ENCODE results near the gene HINT2. TPM values are rescaled to one million over a fixed set of nuclear protein-coding genes. Genes with fewer than 3 reads are reported as not detected.

The HINT2 gene
- total RNA-seq, 1 experiment from 2014 or later: 35.9 TPM

DNA sequence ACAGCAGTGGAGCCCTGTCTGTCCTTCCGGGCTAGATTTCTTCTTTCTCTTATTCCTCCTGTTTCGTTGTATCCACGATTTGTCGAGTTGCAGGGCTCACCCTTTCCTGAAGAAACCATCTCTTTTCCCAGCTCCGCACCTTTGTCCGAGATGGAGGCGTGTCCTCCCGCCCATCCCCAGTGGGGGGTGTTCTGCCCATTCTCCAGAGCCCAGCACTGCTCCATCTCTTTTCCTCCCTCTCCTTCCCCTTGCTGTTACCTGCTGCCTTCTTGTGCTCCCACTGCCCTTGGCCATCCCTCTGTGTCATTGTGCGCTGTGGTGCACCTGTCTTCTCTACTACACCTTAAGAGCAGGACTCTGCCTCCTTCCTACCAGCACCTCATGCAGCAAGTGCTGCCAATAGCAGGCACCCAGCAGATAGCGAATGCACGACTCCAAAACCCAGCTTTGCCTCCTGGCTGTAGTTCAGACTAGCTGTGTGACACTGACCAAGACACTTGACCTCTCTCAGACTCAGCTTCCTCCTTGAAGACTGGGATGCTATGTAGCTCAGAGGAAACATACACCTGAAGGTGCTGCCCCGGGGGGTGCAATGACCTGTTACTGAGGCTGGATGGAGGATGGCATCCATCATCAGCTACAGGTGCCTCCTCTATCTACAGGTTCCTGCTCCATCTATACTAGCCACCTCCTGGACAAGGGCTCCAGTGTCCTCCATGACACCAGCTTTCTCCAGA lies 46.5 kb upstream of the HINT2 start:
- Histone ChIP-seq H2BK20ac (ENCODE audit: low read depth, low read length, poor library complexity, severe bottlenecking) (no peak overlapping the region), H4K91ac (ENCODE audit: insufficient read length, low read depth, low read length) (no peak overlapping the region), H2AFZ (ENCODE audit: low read length) (no peak overlapping the region), H3K4me1 (ENCODE audit: insufficient read depth, low read length) (no peaks in the 10 kb centered on the region), H3K4me2 (ENCODE audit: insufficient read depth, insufficient read length, low read length) (no peak overlapping the region), H3K23ac (ENCODE audit: insufficient read length, low read depth, low read length) (no peak overlapping the region), H4K20me1 (ENCODE audit: control insufficient read depth, insufficient read depth, insufficient read length) (no peaks in the 10 kb centered on the region), H3T11ph (ENCODE audit: low read length) (no peak overlapping the region), H3K79me1 (ENCODE audit: insufficient read depth, low read depth, low read length, poor library complexity, severe bottlenecking) (no peaks in the 10 kb centered on the region), H3K14ac (ENCODE audit: insufficient read depth, low read length) (no peak overlapping the region), H3K23me2 (ENCODE audit: insufficient read length, low read depth, low read length, poor library complexity, severe bottlenecking) (no peaks in the 10 kb centered on the region), H3K9ac (ENCODE audit: extremely low read depth, insufficient read length, low read length) (no peak overlapping the region), H2BK120ac (ENCODE audit: low read depth, low read length, poor library complexity, severe bottlenecking) (no peak overlapping the region), H4K5ac (ENCODE audit: insufficient read length, low read depth, low read length) (no peak overlapping the region), H3K79me2 (ENCODE audit: insufficient read depth, low read length) (no peaks in the 10 kb centered on the region), H2BK12ac (ENCODE audit: insufficient read length, low read depth, low read length) (no peak overlapping the region), H3K27me3 (ENCODE audit: insufficient read depth, low read length) (no peaks in the 10 kb centered on the region), H4K8ac (replicated peaks; ENCODE audit: insufficient read length, low read depth, low read length) (no peak overlapping the region), H3K4ac (ENCODE audit: low read depth, low read length) (no peak overlapping the region), H2AK5ac (ENCODE audit: insufficient read length, low read length) (no peak overlapping the region), H3K56ac (ENCODE audit: insufficient read length, low read depth, low read length) (no peak overlapping the region), H3K18ac (ENCODE audit: insufficient read length, low read depth, low read length) (no peak overlapping the region), H2BK15ac (ENCODE audit: low read depth, low read length) (no peak overlapping the region), H2BK5ac (ENCODE audit: insufficient read length, low read length) (no peak overlapping the region), H3K9me3 (ENCODE audit: control insufficient read depth, low read depth, low read length) (no peaks in the 10 kb centered on the region), H3K27ac (ENCODE audit: insufficient read length, low read depth, low read length) (no peak overlapping the region)
- Mint-ChIP-seq H3K4me1 (peaks cover 6% of the 10 kb centered on the region in 2 experiments), H3K4me3 (no peak overlapping the region), H3K9me3 (no peaks in the 10 kb centered on the region), H3K27me3 (ENCODE audit: low read depth) (peaks cover 42% of the 10 kb centered on the region), H3K27ac (no peak overlapping the region), H3K36me3 (ENCODE audit: insufficient read depth in 1 of 3, low read depth in 3 of 3) (no peaks in the 10 kb centered on the region)
- TF ChIP-seq, protein P1, sequence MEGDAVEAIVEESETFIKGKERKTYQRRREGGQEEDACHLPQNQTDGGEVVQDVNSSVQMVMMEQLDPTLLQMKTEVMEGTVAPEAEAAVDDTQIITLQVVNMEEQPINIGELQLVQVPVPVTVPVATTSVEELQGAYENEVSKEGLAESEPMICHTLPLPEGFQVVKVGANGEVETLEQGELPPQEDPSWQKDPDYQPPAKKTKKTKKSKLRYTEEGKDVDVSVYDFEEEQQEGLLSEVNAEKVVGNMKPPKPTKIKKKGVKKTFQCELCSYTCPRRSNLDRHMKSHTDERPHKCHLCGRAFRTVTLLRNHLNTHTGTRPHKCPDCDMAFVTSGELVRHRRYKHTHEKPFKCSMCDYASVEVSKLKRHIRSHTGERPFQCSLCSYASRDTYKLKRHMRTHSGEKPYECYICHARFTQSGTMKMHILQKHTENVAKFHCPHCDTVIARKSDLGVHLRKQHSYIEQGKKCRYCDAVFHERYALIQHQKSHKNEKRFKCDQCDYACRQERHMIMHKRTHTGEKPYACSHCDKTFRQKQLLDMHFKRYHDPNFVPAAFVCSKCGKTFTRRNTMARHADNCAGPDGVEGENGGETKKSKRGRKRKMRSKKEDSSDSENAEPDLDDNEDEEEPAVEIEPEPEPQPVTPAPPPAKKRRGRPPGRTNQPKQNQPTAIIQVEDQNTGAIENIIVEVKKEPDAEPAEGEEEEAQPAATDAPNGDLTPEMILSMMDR (conservative IDR thresholded peaks at IDR 0.05): no peak
- WGBS (ENCODE audit: extremely low coverage, insufficient read length, low lambda C conversion rate): no CpG with 5 or more reads among the region's 12 CpGs
- DNase-seq: no peak

Data from H9 (cell line).